Measurements from ENCODE around the gene EVI5. TPM values are rescaled to one million over a fixed set of nuclear protein-coding genes. Genes with fewer than 3 reads are reported as not detected.

EVI5 gene
- total RNA-seq, 1 experiment from 2014 or later = 11.4 TPM

GRCh38 chr1:92495392-92496063 lies 289.4 kb downstream of the EVI5 start:
- no peak overlapping the region for H3K4me3 Mint-ChIP-seq
- DNase-seq (ENCODE audit: low spot score) (no peak), ATAC-seq (no peak)
- no peak overlapping the region for H3K27ac Mint-ChIP-seq
- H3K27me3 Mint-ChIP-seq (ENCODE audit: low read depth) = peaks cover 18% of the 10 kb centered on the region
- TF ChIP-seq NR2C2 (CRISPR knock-in tag; IDR thresholded peaks at IDR 0.05) (no peak), SP1 (CRISPR knock-in tag; conservative IDR thresholded peaks at IDR 0.05) (no peak), NFATC4 (CRISPR knock-in tag; IDR thresholded peaks at IDR 0.05) (no peak), AR (CRISPR knock-in tag; IDR thresholded peaks at IDR 0.05) (no peak), PRDM15 (CRISPR knock-in tag; IDR thresholded peaks at IDR 0.05) (no peak), ERG (CRISPR knock-in tag; IDR thresholded peaks at IDR 0.05) (no peak), ZMAT4 (CRISPR knock-in tag; IDR thresholded peaks at IDR 0.05) (no peak), E2F4 (CRISPR knock-in tag; IDR thresholded peaks at IDR 0.05; ENCODE audit: borderline replicate concordance, low read depth) (no peak), ZNF138 (CRISPR knock-in tag; conservative IDR thresholded peaks at IDR 0.05) (no peak)
- H3K4me1 Mint-ChIP-seq = no peaks in the 10 kb centered on the region
- ChIA-PET CTCF (no interaction called here), POLR2A (no interaction called here)
- no peaks in the 10 kb centered on the region for H3K36me3 Mint-ChIP-seq
- no peaks in the 10 kb centered on the region for H3K9me3 Mint-ChIP-seq

GRCh38 chr1:92494485-92495141 lies 290.3 kb downstream of the EVI5 start:
- peaks cover 21% of the 10 kb centered on the region for H3K27me3 Mint-ChIP-seq (ENCODE audit: low read depth)
- no peaks in the 10 kb centered on the region for H3K36me3 Mint-ChIP-seq
- no peak for DNase-seq (ENCODE audit: low spot score)
- no peaks in the 10 kb centered on the region for H3K9me3 Mint-ChIP-seq
- H3K27ac Mint-ChIP-seq = no peak overlapping the region
- ChIA-PET CTCF (no interaction called here), POLR2A (no interaction called here)
- ATAC-seq = no peak
- H3K4me1 Mint-ChIP-seq = no peaks in the 10 kb centered on the region
- no peak overlapping the region for H3K4me3 Mint-ChIP-seq
- TF ChIP-seq ATF2 (CRISPR knock-in tag; IDR thresholded peaks at IDR 0.05; ENCODE audit: borderline replicate concordance, low read depth) (no peak), MXD4 (CRISPR knock-in tag; IDR thresholded peaks at IDR 0.05; ENCODE audit: borderline replicate concordance) (no peak), AR (CRISPR knock-in tag; IDR thresholded peaks at IDR 0.05) (no peak), HMGXB4 (CRISPR knock-in tag; IDR thresholded peaks at IDR 0.05) (no peak), TCF7 (CRISPR knock-in tag; IDR thresholded peaks at IDR 0.05; ENCODE audit: low read depth) (no peak), SOX15 (CRISPR knock-in tag; IDR thresholded peaks at IDR 0.05) (no peak), FOXP1 (CRISPR knock-in tag; IDR thresholded peaks at IDR 0.05; ENCODE audit: borderline replicate concordance) (no peak), CBFB (CRISPR knock-in tag; IDR thresholded peaks at IDR 0.05; ENCODE audit: low read depth) (no peak), MYBL2 (CRISPR knock-in tag; IDR thresholded peaks at IDR 0.05) (no peak)
